KG1 (cell line): ENCODE measurements around the gene UPK3A.
"Not testable (repeated sequence)": the region's sequence is repeated elsewhere in the genome, so short reads cannot be mapped to it uniquely, and the experiment has no call there.

Source experiments
- DNase-seq: peaks from one replicate; lab custom pipeline; 2025; lab: John Stamatoyannopoulos, UW

The UPK3A gene

DNA sequence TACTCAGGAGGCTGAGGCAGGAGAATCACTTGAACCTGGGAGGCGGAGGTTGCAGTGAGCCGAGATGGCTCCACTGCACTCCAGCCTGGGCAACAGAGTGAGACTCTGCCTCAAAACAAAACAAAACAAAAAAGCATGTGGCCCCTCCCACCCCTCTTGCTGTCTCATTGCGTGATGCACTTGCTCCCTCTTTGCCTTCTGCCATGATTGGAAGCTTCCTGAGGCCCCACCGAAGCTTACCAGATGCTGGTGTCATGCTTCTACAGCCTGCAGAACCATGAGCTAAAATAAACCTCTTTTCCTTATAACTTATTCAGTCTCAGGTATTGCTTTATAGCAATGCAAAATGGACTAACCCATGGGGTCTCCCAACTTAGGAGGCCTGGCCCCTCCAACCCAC, 26.8 kb upstream of the UPK3A start:
- DNase-seq, result not testable (repeated sequence)

DNA sequence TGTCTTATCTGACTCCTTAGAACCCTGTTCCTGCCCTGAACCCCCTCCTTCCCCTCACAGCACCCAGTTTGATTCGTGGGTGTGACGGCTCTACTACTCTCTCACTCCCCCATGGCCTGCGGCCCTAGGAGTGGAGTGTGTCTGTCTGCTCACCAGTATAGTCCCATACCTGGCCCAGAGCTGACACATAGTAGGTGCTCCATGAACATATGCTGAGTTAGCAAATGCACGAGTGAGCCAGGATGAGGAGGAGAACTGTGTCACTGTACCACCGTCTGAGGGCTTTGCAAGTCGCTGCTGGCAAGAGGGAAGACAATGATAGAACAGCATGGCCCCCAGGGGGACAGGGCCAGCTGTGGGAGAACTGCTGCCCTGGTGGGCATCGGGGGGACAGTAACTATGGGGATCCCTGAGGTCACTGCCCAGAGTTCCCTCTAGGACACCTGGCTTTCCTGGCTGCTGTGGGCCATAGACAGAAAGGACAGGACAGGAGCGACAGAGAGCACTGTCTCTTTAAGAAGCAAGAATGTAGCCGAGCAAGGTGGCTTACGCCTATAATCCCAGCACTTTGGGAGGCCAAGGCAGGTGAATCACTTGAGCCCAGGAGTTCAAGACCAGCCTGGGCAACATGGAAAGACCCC, 24.9 kb upstream of the UPK3A start:
- DNase-seq, result no peak

DNA sequence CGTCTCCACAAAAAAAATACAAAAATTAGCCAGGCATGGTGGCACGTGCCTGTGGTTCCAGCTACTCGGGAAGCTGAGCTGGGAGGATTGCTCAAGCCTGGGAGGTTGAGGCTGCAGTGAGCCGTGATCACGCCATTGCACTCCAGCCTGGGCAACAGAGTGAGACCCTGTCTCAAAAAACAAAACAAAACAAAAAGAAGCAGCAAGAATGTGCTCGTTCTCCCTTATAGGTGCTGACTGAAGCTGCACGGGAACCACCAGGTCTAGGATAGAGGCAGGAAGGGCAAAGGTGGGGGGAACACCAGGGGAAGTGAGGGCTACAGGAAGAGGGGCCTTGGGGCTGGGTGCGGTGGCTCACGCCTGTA, 24.4 kb upstream of the UPK3A start:
- DNase-seq, result not testable (repeated sequence)

DNA sequence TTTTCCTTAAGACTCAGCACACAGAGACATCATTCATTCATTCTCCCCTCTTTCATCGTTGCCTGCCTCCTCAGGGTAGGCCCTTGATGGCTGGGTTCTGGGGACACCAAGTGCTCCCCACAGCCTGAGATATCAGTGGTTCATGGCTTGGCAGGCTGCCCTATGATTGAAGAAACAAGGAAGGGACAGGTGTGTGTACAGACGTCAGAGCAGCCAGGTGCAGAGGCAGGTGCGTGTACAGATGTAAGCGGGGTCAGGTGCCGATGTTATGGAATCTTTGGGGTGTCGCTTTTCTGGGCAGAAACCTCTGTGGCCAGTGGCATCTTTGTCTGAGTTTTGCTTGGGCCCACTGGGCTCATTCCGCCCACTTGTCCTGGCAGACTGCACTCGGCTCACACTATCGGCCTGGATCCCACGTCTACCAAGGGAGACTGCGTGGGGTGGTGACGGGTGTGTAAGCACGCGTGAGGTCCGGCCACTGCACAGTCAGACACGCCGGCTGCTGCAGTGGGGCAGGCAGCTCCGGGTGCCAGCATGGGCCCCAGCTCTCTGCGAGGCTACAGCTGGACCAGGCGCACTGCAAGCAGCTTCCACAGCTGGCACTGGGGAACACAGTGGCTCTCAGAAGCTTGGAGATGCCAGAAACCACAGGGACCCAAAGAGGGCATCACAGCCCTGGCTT, 23.2 kb upstream of the UPK3A start:
- no peak for DNase-seq

DNA sequence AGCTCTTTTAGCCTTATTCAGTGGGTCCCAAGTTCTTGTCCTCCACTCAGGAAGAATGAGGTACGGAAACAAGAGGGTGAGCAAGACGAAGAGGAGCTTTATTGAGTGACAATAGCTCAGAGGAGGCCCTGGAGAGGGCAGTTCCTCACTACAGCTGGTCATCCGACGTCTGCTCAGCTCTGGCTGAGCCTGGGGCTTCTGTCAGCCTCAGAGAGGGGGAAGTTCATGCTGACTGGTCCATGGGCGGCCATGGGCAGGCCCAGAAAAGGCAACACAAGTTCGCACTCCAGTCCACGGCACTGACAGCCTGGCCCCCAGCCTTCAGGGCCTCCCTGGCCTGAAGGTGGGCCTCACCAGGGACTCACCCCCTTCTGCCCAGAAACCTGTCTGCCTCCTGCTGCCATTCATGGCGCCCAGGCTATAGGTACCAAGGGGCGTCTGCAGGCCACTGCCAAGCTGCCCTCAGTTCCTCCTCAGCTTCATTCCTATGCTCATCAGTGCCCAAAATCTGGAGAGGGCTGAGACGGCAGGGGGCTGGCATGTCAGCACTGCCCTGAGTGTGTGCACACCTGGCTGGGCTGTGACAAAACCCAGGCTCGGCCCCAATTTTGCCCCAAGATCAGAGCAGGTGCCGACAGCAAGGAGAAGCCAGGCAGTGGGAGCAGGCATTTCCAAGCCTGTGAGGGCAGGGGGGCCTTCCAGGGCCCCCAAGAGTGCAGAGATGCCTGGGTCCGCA, 22.4 kb upstream of the UPK3A start:
- no peak for DNase-seq

DNA sequence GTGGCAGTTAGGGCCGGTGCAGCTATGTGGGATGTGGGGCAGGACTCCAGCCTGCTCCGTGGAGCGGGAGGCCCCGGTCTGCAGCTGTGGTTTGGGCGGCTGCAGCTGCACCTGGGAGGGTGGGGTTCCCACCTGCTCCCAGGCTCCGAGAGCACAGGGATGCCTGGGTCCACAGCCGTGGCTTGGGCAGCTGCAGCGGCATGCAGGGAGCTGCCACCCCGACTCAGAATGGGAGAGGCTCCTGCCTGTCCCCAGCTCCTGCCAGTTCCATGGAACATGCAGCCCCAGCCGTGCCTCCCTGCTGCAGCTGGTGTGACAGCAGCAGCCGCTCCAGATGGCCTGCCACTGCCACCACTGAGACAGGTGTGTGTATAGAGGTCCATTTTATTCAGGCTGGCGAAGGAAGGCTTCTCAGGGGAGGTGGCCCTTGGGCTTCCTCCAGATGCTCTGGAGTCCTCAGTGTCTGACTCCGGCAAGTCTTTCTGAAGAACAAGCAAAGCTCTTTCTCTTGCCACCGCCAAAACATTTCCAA, 21.8 kb upstream of the UPK3A start:
- no peak for DNase-seq

DNA sequence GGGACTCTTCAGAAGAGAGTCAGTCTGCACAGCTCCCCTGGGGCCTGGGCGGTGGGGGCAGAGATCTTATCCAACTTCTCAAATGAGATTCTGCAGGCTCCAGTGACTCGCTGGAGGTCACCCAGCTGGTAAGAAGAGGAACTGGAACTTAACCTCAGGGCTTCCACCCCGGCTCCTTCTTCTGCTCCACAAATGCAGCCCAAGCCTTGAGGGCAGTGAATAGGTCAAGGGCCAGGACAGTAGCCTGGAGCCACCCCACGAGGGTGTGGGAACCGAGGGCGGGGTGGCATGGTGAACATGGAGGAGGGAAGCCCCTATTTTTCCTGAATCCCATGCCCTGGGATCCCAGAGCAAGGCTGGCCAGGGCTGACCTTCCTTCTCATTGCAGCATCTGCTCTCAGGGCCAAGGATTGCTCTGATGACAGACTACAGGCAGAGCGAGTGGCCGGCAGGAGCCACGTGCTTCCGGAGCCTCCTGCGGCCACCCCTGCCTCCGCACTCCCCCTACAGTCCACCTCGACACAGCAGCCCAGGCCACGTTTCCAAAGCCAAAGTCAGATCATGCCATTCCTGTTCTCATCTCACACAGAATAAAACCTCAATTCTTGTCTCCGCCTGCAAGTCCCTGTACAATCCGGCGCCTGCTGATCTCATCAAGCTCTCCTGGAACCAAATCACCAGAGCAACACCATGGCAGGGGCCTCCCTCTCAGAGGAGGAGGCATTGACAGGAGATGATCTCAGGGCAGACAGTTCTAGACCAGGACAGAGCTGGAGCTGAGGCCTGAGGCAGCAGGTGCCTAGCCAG, 21.1 kb upstream of the UPK3A start:
- peak; percentile 46 for DNase-seq

DNA sequence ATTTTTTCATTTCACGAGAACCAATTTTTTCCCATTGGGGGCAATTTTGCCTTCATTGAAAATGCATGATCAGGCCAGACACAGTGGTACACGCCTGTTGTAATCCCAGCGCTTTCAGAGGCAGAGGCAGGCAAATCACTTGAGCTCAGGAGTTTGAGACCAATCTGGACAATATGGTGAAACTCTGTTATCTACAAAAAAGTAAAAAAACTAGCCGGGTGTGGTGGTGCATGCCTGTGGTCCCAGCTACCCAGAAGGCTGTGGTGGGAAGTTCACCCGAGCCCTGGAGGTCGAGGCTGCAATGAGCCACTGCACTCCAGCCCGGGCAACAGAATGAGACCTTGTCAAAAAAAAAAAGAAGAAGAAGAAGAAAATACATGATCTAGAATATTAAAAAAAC, 19.2 kb upstream of the UPK3A start:
- DNase-seq, result no peak

DNA sequence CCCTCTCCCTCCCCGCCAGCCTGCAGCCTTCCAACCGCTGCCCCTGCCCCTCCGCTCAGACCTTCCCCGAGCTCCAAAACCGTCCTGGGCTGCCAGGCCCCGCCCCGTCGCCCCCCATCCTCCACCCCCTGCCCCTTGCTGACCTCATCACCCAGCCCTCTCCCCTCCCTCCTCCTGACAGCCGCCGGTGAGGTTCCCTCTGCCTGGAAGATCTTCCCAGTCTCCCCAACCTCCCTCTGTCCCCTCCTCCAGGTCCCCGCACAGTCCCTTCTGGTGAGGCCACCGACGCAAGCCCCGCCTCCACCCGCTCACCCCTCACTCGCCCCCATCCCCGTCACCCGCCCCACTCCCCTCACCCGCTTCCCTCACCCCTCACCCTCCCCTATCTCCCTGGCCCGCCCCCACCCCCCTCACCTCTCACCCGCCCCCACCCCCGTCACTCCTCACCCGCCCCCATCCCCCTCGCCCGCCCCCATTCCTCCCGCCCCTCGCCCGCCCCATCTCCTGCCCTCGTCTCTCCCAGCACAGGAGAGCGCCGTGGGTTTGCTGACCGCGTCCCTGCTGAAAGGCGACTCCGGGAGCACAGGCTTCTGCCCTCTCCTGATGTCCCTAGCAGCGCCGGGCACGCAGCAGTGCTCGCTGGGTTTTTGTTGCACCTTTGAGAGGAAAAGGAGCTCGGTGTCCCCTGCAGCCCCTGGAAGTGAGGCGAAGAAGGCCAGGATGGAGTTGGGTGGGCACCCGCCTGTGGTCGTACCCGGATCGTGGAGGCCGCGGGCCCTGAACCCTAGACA, 16.4 kb upstream of the UPK3A start:
- no peak for DNase-seq

DNA sequence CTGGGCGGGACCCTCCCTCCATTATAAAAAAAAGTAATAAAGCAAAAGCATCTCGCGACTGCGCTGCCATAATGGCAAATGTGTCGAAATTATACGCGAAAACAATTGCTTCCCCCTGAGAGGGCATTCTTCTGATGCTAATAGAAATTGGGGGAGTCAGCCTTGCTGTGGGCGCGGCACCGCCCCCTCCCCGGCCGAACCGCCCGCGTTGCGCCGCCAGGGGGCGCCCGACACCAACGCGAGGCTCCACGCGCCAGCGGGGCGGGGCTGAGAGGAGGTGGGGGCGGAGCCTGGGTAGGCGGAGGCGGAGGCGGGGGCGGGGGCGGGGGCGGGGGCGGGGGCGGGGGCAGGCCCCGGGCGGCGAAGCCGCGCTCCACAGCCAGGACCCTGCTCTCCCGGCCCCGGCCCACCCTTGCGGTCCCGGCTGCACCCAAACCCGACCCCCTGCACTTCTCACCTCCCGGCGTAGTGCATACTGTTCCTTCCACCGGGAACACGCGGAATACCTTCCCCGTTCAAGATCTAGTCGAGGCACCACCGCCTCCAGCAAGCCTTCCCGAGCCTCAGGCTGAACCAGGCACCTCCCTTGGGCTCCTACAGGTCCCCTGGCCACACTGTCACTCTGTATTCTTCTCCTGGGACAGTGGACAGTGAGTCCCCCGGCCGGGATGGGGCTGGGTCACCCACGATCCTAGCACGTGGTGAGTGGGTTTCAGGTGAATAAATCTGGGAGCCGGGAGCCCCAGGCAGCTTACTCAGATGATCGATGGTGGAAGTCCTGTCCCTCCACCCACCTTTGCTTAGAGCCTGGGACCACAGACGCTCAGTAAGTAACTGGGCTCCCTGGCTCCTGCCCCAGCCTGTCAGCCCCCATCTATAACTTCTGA, 15.5 kb upstream of the UPK3A start:
- peak; percentile 76 for DNase-seq

DNA sequence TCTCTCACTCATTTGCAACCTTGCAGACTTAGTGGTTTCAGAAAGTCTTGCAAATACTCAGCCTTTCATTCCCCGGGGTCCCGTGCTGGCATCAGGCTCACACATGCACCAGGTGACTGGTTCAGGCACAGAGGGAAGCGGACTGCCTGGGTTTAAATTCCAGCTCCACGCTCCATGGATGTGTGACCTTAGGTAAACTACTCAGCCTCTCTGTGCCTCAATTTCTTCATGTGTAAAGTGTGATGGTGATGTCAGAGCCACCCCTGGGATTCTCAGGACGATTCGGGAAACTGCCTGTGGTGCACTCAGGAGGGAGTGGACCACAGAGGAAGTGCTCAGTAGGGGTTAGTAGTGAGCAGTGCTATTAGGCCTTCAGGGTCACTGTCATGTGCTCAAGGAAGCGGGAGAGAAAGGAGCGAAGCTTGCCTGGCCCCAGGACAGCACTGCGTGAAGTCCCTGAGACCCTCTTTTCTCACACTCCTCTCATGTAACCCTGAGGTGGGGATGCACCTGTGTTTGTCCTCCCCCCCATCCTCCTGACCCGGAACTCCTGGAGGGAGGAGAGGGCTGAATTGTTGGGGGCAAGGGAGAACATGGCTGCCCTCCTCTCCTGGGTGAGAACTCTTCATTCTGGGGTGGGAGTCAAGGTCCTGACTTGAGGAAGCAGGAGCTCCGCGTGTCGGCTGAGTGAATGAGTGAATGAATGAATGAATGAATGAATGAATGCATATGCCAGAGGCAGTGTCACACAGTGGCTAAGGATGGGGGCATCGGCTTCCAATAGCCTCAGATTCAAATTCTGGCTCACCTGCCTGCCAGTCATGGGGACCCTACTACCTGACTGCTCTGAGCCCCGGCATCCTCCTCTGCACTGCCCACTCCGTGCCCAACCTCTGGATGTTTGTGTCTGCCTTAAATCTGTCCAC, 14.4 kb upstream of the UPK3A start:
- no peak for DNase-seq

DNA sequence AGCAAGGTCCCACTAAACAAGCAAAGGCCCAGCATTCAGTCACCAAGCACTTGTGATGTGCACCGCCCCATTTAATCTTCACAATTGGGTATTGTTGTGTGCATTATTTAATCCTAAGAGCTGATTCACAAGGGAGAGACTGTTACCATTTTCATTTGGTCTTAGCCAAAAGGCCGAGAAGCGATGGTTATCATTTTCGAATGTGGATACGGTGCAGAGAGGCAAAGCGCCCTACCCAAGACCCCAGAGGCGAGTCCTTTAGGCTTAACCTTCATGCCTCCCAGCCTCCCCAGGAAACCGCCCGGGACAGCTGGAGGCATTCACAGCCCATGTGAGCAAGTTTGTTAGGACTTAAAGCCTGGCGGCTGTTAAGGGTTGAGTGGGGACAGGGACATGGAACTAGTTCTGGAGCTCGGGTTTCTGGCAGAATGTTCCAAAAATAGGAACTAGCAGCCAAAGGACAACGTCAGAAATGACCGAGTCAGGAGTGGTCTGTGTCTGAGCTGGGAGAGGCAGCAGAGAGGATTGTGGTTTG, 13.0 kb upstream of the UPK3A start:
- no peak for DNase-seq

DNA sequence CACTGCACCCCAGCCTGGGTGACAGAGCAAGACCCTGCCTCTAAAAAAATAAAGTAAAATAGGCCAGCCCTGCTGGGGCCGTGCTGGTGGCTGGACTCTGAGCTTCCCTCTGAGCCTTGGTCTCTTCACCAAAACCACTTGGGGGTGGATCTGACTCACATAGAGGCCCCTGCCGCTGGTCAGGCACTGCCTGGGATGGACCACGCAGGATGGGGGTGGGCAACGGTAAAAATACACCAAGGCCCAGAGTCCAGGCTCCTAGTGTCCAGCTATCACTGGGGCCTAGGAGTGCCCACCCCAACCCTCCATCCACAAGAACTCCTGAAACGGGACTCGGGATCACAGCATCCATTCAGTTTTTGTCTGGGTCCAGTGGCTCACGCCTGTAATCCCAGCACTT, 12.3 kb upstream of the UPK3A start:
- DNase-seq, result no peak

DNA sequence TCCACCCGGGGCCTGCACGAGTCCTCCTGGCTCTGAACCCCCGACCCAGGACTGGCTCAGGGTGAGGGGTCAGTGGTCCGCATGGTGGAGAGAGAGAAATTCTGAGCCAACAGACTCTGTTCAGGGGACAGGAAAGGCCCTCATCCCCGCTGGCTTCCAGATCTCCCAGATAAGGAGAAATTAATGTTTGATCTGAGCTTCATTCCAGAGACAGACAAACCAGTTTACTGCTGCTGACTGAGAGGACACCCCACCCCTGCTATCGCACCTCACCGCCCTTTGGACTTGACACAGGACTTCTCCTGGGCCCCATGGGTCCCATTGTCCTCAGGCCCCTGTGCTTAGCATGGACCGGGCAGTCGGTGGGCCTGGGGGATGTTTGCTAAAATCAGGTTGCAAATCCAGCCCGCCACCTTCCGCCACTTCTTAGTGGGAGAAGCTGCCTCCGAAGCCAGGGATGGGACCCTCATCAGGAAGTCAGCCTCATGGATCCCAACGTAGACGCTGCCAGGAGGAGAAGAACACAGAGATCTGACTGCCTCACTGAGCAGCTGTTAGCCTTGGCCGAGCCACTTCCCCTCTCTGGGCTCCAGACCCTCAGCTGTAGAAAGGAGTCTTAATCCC, 11.2 kb upstream of the UPK3A start:
- no peak for DNase-seq

DNA sequence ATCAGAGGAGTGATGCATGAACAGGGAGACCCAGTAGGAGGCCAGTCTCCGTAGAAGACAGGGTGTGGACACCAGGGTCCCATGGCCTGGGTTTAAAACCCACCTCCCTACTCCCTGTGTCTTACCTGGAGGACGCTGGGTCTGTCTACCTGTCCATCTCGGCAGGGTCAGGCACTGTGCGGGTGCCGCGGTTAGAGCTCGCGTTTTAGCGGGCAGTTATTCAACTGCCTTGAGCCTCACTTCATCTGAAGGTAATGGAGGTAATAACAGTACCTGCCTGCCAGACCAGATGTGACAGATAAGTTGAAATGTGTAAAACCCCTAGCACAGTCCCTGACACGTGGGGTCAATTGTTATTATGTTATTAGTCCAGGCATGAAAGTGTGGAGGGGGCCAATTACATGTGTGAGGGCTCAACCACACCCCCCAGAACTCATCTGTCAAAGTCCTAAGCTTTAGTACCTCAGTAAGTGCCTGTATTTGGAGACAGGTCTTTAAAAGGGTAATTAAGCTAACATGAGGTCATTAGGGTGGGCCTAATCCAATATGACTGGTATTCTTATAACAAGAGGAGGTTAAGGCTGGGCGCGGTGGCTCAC, 8.1 kb upstream of the UPK3A start:
- no peak for DNase-seq

DNA sequence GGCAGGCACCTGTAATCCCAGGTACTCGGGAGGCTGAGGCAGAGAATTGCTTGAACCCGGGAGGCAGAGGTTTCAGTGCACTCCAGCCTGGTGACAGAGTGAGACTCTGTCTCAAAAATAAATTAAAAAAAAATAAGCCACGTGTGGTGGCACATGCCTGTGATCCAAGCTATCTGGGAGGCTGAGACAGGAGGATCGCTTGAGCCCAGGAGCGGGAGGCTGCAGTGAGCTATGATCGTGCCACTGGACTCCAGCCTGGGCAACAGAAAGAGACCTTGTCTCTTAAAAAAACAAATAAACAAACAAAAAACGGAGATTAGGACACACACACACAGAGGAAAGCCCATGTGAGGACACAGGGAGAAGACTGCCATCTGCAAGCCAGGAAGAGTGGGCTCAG, 7.0 kb upstream of the UPK3A start:
- DNase-seq, result not testable (repeated sequence)

DNA sequence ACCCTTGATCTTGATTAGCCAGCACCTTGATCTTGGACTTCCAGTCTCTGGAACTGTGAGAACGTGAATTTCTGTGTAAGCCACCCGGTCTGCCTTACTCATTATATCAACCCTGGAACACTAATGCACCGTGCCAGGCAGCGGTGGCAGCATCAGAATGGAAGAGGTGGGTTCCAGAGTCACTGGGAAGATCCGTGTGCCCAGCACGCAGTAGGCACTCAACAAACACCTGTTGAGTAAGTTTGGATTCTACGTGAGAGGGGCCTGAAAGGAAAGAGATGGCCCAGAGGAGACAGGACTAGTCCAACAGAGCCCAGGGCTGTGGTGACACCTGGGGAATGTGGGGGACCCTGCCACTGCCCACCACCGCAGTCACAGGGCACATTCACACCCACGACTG, 6.6 kb upstream of the UPK3A start:
- no peak for DNase-seq

DNA sequence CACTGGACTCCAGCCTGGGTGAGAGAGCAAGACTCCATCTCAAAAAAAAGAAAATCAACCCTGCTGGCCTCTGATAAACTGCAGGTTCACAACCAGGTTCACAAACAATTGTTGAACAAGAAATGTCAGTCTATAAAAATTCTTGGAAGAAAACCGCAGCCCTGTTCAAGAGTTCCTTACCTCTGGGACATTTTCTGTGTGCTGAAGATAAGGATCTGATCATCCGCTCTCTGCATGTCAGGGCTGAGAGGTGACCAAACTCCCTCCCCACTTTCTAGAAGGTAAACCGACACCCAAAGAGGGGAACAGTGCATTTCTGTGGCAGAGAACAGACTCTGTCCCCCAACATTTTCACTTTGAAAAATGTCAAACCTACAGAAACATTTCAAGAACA, 4.2 kb upstream of the UPK3A start:
- DNase-seq, result no peak
